ENCODE measurements around the gene TMEM190.
"Not testable (repeated sequence)": the region's sequence is repeated elsewhere in the genome, so short reads cannot be mapped to it uniquely, and the experiment has no call there.

Gene TMEM190

GRCh38 chr19:55391702-55392615 is 15.3 kb downstream of the TMEM190 start:
- DNase-seq (ENCODE audit: low read depth): no peak

GRCh38 chr19:55392820-55393761 is 16.5 kb downstream of the TMEM190 start:
- no peak for DNase-seq (ENCODE audit: low read depth)

GRCh38 chr19:55398200-55398925 is 21.7 kb downstream of the TMEM190 start:
- no peak for DNase-seq (ENCODE audit: low read depth)

- no peak for DNase-seq (ENCODE audit: low read depth)
Measured at GRCh38 chr19:55400281-55401087, 23.9 kb downstream of the TMEM190 start.

GRCh38 chr19:55401390-55401789 is 24.8 kb downstream of the TMEM190 start:
- DNase-seq (ENCODE audit: low read depth): not testable (repeated sequence)

- DNase-seq (ENCODE audit: low read depth): no peak
Measured at GRCh38 chr19:55402509-55402908, 25.9 kb downstream of the TMEM190 start.

GRCh38 chr19:55405638-55406037 is 29.0 kb downstream of the TMEM190 start:
- DNase-seq (ENCODE audit: low read depth): no peak

- DNase-seq (ENCODE audit: low read depth): no peak
Measured at GRCh38 chr19:55406091-55406825, 29.6 kb downstream of the TMEM190 start.

GRCh38 chr19:55406826-55407549 is 30.4 kb downstream of the TMEM190 start:
- DNase-seq (ENCODE audit: low read depth): no peak

- not testable (repeated sequence) for DNase-seq (ENCODE audit: low read depth)
Measured at GRCh38 chr19:55407550-55407799, 30.8 kb downstream of the TMEM190 start, which contains the start of gene UBE2S. Gene UBE2S, minus strand, starts transcription at chr19:55407788. Its CDS starts 199 bp downstream, at chr19:55407589.

GRCh38 chr19:55407800-55408532 is 31.3 kb downstream of the TMEM190 start:
- peak; percentile 95 for DNase-seq (ENCODE audit: low read depth)

- no peak for DNase-seq (ENCODE audit: low read depth)
Measured at GRCh38 chr19:55408533-55408872, 31.9 kb downstream of the TMEM190 start.

- DNase-seq (ENCODE audit: low read depth): not testable (repeated sequence)
Measured at GRCh38 chr19:55409179-55409578, 32.6 kb downstream of the TMEM190 start.

- no peak for DNase-seq (ENCODE audit: low read depth)
Measured at GRCh38 chr19:55410168-55410567, 33.5 kb downstream of the TMEM190 start.

GRCh38 chr19:55418185-55418584 is 41.6 kb downstream of the TMEM190 start:
- no peak for DNase-seq (ENCODE audit: low read depth)

GRCh38 chr19:55419103-55419502 is 42.5 kb downstream of the TMEM190 start:
- no peak for DNase-seq (ENCODE audit: low read depth)

- no peak for DNase-seq (ENCODE audit: low read depth)
Measured at GRCh38 chr19:55419624-55420236, 43.1 kb downstream of the TMEM190 start.

GRCh38 chr19:55421281-55421680 is 44.7 kb downstream of the TMEM190 start:
- not testable (repeated sequence) for DNase-seq (ENCODE audit: low read depth)
